Measurements from ENCODE around the gene STX4. TPM values are rescaled to one million over a fixed set of nuclear protein-coding genes. Genes with fewer than 3 reads are reported as not detected.
A peak's percentile ranks its signal among the peaks of the same experiment; 100 is the strongest.

Gene STX4
- total RNA-seq, 1 donor, result 24.2 TPM

- no peak for DNase-seq (ENCODE audit: low read depth)
- no peak for TF ChIP-seq CTCF (IDR thresholded peaks at IDR 0.05; ENCODE audit: insufficient read depth, low read length)
- H3K4me3 ChIP-seq (ENCODE audit: low read depth, low read length), result no peak overlapping the region
These were observed 10.1 kb upstream of the STX4 start for GRCh38 chr16:31023252-31023602.

DNA sequence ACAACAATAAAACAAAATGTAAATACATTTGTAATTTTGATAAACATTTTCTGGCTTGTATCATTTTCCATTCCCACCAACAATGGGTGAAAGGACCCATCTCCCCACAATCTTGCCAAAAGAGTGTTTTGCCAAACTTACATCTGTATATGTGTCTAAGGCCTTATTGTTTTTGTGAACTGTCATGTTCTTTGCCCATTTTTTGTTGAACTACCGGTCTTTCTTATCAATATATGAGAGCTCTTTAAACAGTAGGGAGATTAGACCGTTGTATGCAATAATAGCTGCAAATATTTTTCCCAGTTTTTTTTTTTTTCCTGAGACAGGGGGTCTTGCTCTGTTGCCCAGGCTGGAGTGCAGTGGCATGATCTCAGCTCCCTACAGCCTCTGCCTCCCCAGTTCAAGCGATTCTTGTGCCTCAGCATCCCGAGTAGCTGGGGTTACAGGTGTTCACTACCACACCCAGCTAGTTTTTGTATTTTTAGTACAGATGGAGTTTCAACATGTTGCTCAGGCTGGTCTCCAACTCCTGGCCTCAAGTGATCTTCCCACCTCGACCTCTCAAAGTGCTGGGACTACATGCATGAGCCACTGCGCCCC, 9.6 kb upstream of the STX4 start:
- DNase-seq (ENCODE audit: low read depth), result no peak
- no peak for TF ChIP-seq CTCF (IDR thresholded peaks at IDR 0.05; ENCODE audit: insufficient read depth, low read length)
- no peak overlapping the region for H3K4me3 ChIP-seq (ENCODE audit: low read depth, low read length)

GRCh38 chr16:31025339-31025738, 8.0 kb upstream of the STX4 start:
- H3K4me3 ChIP-seq (ENCODE audit: low read depth, low read length), result no peak overlapping the region
- DNase-seq (ENCODE audit: low read depth), result no peak
- no peak for TF ChIP-seq CTCF (IDR thresholded peaks at IDR 0.05; ENCODE audit: insufficient read depth, low read length)

GRCh38 chr16:31029272-31029671, 4.1 kb upstream of the STX4 start:
- no peak for DNase-seq (ENCODE audit: low read depth)
- TF ChIP-seq CTCF (IDR thresholded peaks at IDR 0.05; ENCODE audit: insufficient read depth, low read length), result no peak
- H3K4me3 ChIP-seq (ENCODE audit: low read depth, low read length), result no peak overlapping the region

DNA sequence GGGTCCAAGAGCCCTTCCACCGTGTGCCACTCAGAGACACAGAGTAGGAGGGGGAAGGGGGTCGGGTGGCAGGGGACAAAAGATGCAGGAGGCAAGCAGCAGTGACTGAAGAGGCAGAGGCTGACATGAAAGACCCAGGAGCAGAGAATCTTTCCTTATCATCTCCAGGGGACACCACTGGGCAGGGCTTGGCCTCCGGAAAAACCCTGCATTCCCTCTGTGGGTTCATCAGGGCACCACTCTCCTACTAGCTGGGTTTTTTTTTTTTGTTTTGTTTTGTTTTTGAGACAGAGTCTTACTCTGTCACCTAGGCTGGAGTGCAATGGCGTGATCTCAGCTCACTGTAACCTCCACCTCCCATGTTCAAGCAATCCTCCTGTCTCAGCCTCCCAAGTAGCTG, 2.1 kb upstream of the STX4 start:
- no peak for DNase-seq (ENCODE audit: low read depth)
- no peak overlapping the region for H3K4me3 ChIP-seq (ENCODE audit: low read depth, low read length)
- TF ChIP-seq CTCF (IDR thresholded peaks at IDR 0.05; ENCODE audit: insufficient read depth, low read length), result no peak

GRCh38 chr16:31033709-31034492, 543 bp downstream of the STX4 start:
- peak overlapping the region; percentile 83 for H3K4me3 ChIP-seq (ENCODE audit: low read depth, low read length)
- no peak for TF ChIP-seq CTCF (IDR thresholded peaks at IDR 0.05; ENCODE audit: insufficient read depth, low read length)
- DNase-seq (ENCODE audit: low read depth), result peak; percentile 79
